Astrocyte (in vitro differentiated cells and primary cell): ENCODE measurements around the gene MAN1A1. TPM values are rescaled to one million over a fixed set of nuclear protein-coding genes. Genes with fewer than 3 reads are reported as not detected.

Experiments
- DNase-seq: peaks from one replicate; pipeline ENCODE4 v3.0.0-alpha.2; 2010; ENCODE audit warnings: low read depth
- FAIRE-seq: peaks from 2 replicates; lab custom pipeline; 2011; peaks lifted over from hg19 to GRCh38; lab: Jason Lieb, UNC
- H2AFZ ChIP-seq: 2 replicates; pipeline ENCODE4 v1.6.0; 2012; ENCODE audit warnings: low read depth, low read length, inconsistent platforms
- H3K27ac ChIP-seq: 2 replicates; pipeline ENCODE4 v1.5.1; 2011; ENCODE audit warnings: low read depth, low read length, inconsistent platforms
- H3K27me3 ChIP-seq: 2 replicates; pipeline ENCODE4 v1.6.0; 2011; ENCODE audit warnings: low read length, inconsistent platforms; ENCODE audit not compliant: insufficient read depth
- H3K36me3 ChIP-seq: 2 replicates; pipeline ENCODE4 v1.5.1; 2011; ENCODE audit warnings: low read length, inconsistent platforms; ENCODE audit not compliant: insufficient read depth
- H3K4me1 ChIP-seq: 2 replicates; pipeline ENCODE4 v1.5.1; 2011; ENCODE audit warnings: low read length, inconsistent platforms; ENCODE audit not compliant: insufficient read depth
- H3K4me2 ChIP-seq: 2 replicates; pipeline ENCODE4 v1.6.0; 2012; ENCODE audit warnings: low read length, inconsistent platforms
- H3K4me3 ChIP-seq: 2 replicates; pipeline ENCODE4 v1.5.1; 2011; ENCODE audit warnings: low read depth, mild to moderate bottlenecking, low read length, inconsistent platforms; ENCODE audit not compliant: insufficient read depth
- H3K79me2 ChIP-seq: 2 replicates; pipeline ENCODE4 v1.6.0; 2012; ENCODE audit warnings: mild to moderate bottlenecking, low read length, inconsistent platforms; ENCODE audit not compliant: insufficient read depth
- H3K9ac ChIP-seq: 2 replicates; pipeline ENCODE4 v1.6.0; 2012; ENCODE audit warnings: mild to moderate bottlenecking, low read length, inconsistent platforms
- H3K9me3 ChIP-seq: 2 replicates; pipeline ENCODE4 v1.5.1; 2012; ENCODE audit warnings: low read depth, mild to moderate bottlenecking, low read length, inconsistent platforms; ENCODE audit not compliant: insufficient read depth
- H4K20me1 ChIP-seq: 2 replicates; pipeline ENCODE4 v1.6.0; 2012; ENCODE audit warnings: low read length, inconsistent platforms; ENCODE audit not compliant: insufficient read depth
- H3K27ac Mint-ChIP-seq: one replicate; pipeline ENCODE4 v1.8.0; 2021; ENCODE audit warnings: mild to moderate bottlenecking, mixed read lengths; ENCODE audit not compliant: unreplicated experiment
- H3K27me3 Mint-ChIP-seq: one replicate; pipeline ENCODE4 v1.8.0; 2021; ENCODE audit warnings: low read depth, mixed read lengths; ENCODE audit not compliant: unreplicated experiment
- H3K36me3 Mint-ChIP-seq: one replicate; pipeline ENCODE4 v1.8.0; 2021; ENCODE audit warnings: low read depth, mixed read lengths; ENCODE audit not compliant: unreplicated experiment
- H3K4me1 Mint-ChIP-seq: one replicate; pipeline ENCODE4 v1.8.0; 2021; ENCODE audit warnings: low read depth, mixed read lengths; ENCODE audit not compliant: unreplicated experiment
- H3K4me3 Mint-ChIP-seq: one replicate; pipeline ENCODE4 v1.8.0; 2021; ENCODE audit warnings: mild to moderate bottlenecking, moderate library complexity, mixed read lengths; ENCODE audit not compliant: unreplicated experiment
- H3K9me3 Mint-ChIP-seq: one replicate; pipeline ENCODE4 v1.8.0; 2021; ENCODE audit warnings: mild to moderate bottlenecking, mixed read lengths; ENCODE audit not compliant: unreplicated experiment
- EZH2 ChIP-seq: IDR thresholded peaks from 2 replicates; pipeline ENCODE4 v1.6.1; 2012; ENCODE audit warnings: mild to moderate bottlenecking, low read length, inconsistent platforms; ENCODE audit not compliant: insufficient read depth
- total RNA-seq: library from RNA; stranded (reverse); gene quantifications from 2 replicates; pipeline ENCODE4 v1.2.1, GENCODE V29; 2021
- TF ChIP-seq, protein P1 (sequence below): IDR thresholded peaks from 2 replicates; pipeline ENCODE4 v1.5.1; 2011; ENCODE audit warnings: low read depth, mild to moderate bottlenecking, inconsistent platforms, low read length, moderate library complexity; ENCODE audit not compliant: insufficient read depth

Gene MAN1A1
- total RNA-seq, 1 donor from 2014 or later = 11.7 TPM

DNA sequence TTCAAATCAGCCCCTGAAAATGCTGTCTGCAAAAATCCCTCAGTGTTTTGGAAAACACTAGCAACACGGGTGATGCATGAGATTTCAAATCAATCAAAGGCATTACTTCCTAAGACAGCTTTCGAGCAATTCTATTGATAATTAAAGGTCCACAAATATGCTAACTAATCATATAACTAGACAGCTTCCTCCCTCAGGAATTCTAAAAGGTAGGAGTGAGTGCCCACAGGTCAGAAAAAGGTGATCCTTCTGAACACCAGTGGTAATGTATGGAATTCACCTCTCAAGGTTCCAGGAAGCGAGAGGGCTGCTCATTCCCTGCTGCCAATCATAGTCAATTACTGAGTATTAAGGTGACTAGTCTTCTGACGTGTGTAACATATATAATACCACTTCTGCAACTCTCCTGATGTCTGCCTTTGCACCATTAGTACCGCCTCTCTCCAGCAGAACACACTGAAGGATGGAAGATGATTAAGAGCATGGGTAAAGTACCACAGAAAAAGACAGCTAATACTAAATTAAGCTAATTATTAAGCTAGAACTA, 16.4 kb downstream of the MAN1A1 start:
- H4K20me1 ChIP-seq = peaks cover 8% of the 10 kb centered on the region

DNA sequence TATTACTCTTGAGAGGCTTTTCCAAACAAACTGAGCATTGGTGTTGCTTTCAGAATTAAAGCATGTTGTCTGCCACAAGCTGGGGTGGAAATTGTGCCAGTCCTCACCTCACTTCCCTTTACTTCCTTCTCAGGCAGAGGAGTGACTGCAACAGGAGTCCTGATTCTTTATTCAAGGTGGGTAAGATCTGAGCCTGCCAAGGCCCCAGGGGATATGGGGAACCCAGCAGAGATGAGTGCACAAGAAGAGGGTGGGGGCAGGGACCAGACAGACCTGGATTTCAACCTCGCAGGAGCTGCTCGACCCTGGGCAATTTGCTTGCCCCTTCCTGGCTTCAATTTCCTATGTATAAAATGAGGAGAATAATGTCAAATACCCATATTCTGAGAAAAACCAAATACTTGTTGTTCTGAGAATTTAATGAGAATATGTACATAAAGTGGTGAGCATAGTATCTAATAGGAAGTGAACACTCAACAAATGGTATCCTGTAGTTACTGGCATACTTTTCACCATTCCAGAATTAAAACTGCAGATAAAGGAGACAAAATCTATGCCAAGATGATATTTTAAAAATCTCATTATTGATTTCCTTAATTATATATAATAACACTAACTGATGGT, 17.8 kb downstream of the MAN1A1 start:
- no peak overlapping the region for H3K4me3 Mint-ChIP-seq
- DNase-seq (no peak), FAIRE-seq (no peak)
- no peak overlapping the region for H3K9ac ChIP-seq
- no peak overlapping the region for H2AFZ ChIP-seq
- H3K4me3 ChIP-seq = no peak overlapping the region
- H3K9me3 Mint-ChIP-seq = no peaks in the 10 kb centered on the region
- no peaks in the 10 kb centered on the region for H3K4me1 Mint-ChIP-seq
- no peaks in the 10 kb centered on the region for H3K27me3 ChIP-seq
- H3K9me3 ChIP-seq = no peaks in the 10 kb centered on the region
- H3K36me3 Mint-ChIP-seq = no peaks in the 10 kb centered on the region
- H3K4me2 ChIP-seq = no peak overlapping the region
- no peaks in the 10 kb centered on the region for H3K36me3 ChIP-seq
- TF ChIP-seq EZH2 = no peak
- TF ChIP-seq, protein P1, sequence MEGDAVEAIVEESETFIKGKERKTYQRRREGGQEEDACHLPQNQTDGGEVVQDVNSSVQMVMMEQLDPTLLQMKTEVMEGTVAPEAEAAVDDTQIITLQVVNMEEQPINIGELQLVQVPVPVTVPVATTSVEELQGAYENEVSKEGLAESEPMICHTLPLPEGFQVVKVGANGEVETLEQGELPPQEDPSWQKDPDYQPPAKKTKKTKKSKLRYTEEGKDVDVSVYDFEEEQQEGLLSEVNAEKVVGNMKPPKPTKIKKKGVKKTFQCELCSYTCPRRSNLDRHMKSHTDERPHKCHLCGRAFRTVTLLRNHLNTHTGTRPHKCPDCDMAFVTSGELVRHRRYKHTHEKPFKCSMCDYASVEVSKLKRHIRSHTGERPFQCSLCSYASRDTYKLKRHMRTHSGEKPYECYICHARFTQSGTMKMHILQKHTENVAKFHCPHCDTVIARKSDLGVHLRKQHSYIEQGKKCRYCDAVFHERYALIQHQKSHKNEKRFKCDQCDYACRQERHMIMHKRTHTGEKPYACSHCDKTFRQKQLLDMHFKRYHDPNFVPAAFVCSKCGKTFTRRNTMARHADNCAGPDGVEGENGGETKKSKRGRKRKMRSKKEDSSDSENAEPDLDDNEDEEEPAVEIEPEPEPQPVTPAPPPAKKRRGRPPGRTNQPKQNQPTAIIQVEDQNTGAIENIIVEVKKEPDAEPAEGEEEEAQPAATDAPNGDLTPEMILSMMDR = no peak
- no peaks in the 10 kb centered on the region for H3K4me1 ChIP-seq
- H3K79me2 ChIP-seq = no peaks in the 10 kb centered on the region
- no peaks in the 10 kb centered on the region for H3K27me3 Mint-ChIP-seq
- H3K27ac ChIP-seq = no peak overlapping the region
- peaks cover 8% of the 10 kb centered on the region for H4K20me1 ChIP-seq
- no peak overlapping the region for H3K27ac Mint-ChIP-seq

More for the DNA sequence above, 16.4 kb downstream of the MAN1A1 start:
- Histone ChIP-seq H3K9ac (no peak overlapping the region), H3K4me1 (no peaks in the 10 kb centered on the region), H2AFZ (no peak overlapping the region), H3K9me3 (no peaks in the 10 kb centered on the region), H3K79me2 (no peaks in the 10 kb centered on the region), H3K4me2 (no peak overlapping the region), H3K4me3 (no peak overlapping the region), H3K27ac (no peak overlapping the region), H3K27me3 (no peaks in the 10 kb centered on the region), H3K36me3 (no peaks in the 10 kb centered on the region)
- Mint-ChIP-seq H3K27ac (no peak overlapping the region), H3K4me3 (no peak overlapping the region), H3K4me1 (no peaks in the 10 kb centered on the region), H3K36me3 (no peaks in the 10 kb centered on the region), H3K9me3 (no peaks in the 10 kb centered on the region), H3K27me3 (no peaks in the 10 kb centered on the region)
- no peak for DNase-seq
- no peak for FAIRE-seq
- TF ChIP-seq, protein P1 = no peak
- TF ChIP-seq EZH2 = no peak

GRCh38 chr6:119330520-119331113, 18.9 kb downstream of the MAN1A1 start:
- Histone ChIP-seq H3K4me3 (no peak overlapping the region), H2AFZ (no peak overlapping the region), H3K9ac (no peak overlapping the region), H3K4me2 (no peak overlapping the region), H3K27ac (no peak overlapping the region), H3K36me3 (no peaks in the 10 kb centered on the region), H3K9me3 (no peaks in the 10 kb centered on the region), H3K79me2 (no peaks in the 10 kb centered on the region), H3K27me3 (no peaks in the 10 kb centered on the region), H4K20me1 (peaks cover 8% of the 10 kb centered on the region), H3K4me1 (no peaks in the 10 kb centered on the region)
- Mint-ChIP-seq H3K9me3 (no peaks in the 10 kb centered on the region), H3K4me3 (no peak overlapping the region), H3K27ac (no peak overlapping the region), H3K27me3 (no peaks in the 10 kb centered on the region), H3K36me3 (peaks cover 2% of the 10 kb centered on the region), H3K4me1 (no peaks in the 10 kb centered on the region)
- no peak for FAIRE-seq
- no peak for DNase-seq
- TF ChIP-seq, protein P1 = no peak
- no peak for TF ChIP-seq EZH2
